ENCODE measurements around the gene DCHS2. TPM values are rescaled to one million over a fixed set of nuclear protein-coding genes. Genes with fewer than 3 reads are reported as not detected.

The DCHS2 gene
- total RNA-seq, 1 donor from 2014 or later, result not detected

- FAIRE-seq, result no peak
- peaks cover 26% of the 10 kb centered on the region for H3K27me3 ChIP-seq (ENCODE audit: control insufficient read depth, insufficient read depth, low read length)
Observed at GRCh38 chr4:154489558-154490233, 1.9 kb downstream of the DCHS2 start.

GRCh38 chr4:154487145-154487544 lies 4.5 kb downstream of the DCHS2 start:
- Histone ChIP-seq H3K36me3 (ENCODE audit: control insufficient read depth, insufficient read depth, low read length) (no peaks in the 10 kb centered on the region), H3K27me3 (ENCODE audit: control insufficient read depth, insufficient read depth, low read length) (peaks cover 22% of the 10 kb centered on the region), H3K4me3 (ENCODE audit: low read depth, low read length) (no peak overlapping the region)
- no peak for FAIRE-seq
- no peak for TF ChIP-seq CTCF (IDR thresholded peaks at IDR 0.05; ENCODE audit: insufficient read depth, low read length, severe bottlenecking)
- no peak for DNase-seq (ENCODE audit: low read depth)

More at GRCh38 chr4:154489558-154490233, 1.9 kb downstream of the DCHS2 start:
- H3K36me3 ChIP-seq (ENCODE audit: control insufficient read depth, insufficient read depth, low read length), result no peaks in the 10 kb centered on the region
- H3K4me3 ChIP-seq (ENCODE audit: low read depth, low read length), result no peak overlapping the region
- no peak for DNase-seq (ENCODE audit: low read depth)
- TF ChIP-seq CTCF (IDR thresholded peaks at IDR 0.05; ENCODE audit: insufficient read depth, low read length, severe bottlenecking), result no peak

GRCh38 chr4:154485127-154485773 lies 6.3 kb downstream of the DCHS2 start:
- Histone ChIP-seq H3K27me3 (ENCODE audit: control insufficient read depth, insufficient read depth, low read length) (peaks cover 8% of the 10 kb centered on the region), H3K36me3 (ENCODE audit: control insufficient read depth, insufficient read depth, low read length) (no peaks in the 10 kb centered on the region), H3K4me3 (ENCODE audit: low read depth, low read length) (no peak overlapping the region)
- FAIRE-seq, result no peak
- TF ChIP-seq CTCF (IDR thresholded peaks at IDR 0.05; ENCODE audit: insufficient read depth, low read length, severe bottlenecking), result no peak
- no peak for DNase-seq (ENCODE audit: low read depth)

- no peak for FAIRE-seq
- TF ChIP-seq CTCF (IDR thresholded peaks at IDR 0.05; ENCODE audit: insufficient read depth, low read length, severe bottlenecking), result no peak
Observed at GRCh38 chr4:154478547-154478946, 13.1 kb downstream of the DCHS2 start.

GRCh38 chr4:154478128-154478527 lies 13.5 kb downstream of the DCHS2 start:
- Histone ChIP-seq H3K36me3 (ENCODE audit: control insufficient read depth, insufficient read depth, low read length) (no peaks in the 10 kb centered on the region), H3K27me3 (ENCODE audit: control insufficient read depth, insufficient read depth, low read length) (peaks cover 1% of the 10 kb centered on the region), H3K4me3 (ENCODE audit: low read depth, low read length) (no peak overlapping the region)
- DNase-seq (ENCODE audit: low read depth) (no peak), FAIRE-seq (no peak)
- no peak for TF ChIP-seq CTCF (IDR thresholded peaks at IDR 0.05; ENCODE audit: insufficient read depth, low read length, severe bottlenecking)

More at GRCh38 chr4:154478547-154478946, 13.1 kb downstream of the DCHS2 start:
- DNase-seq (ENCODE audit: low read depth), result no peak
- Histone ChIP-seq H3K36me3 (ENCODE audit: control insufficient read depth, insufficient read depth, low read length) (no peaks in the 10 kb centered on the region), H3K4me3 (ENCODE audit: low read depth, low read length) (no peak overlapping the region), H3K27me3 (ENCODE audit: control insufficient read depth, insufficient read depth, low read length) (peaks cover 3% of the 10 kb centered on the region)
